Esophagus squamous epithelium (tissue), 4 donors: ENCODE data around the gene TSPAN9.

Experiments
- POLR2A ChIP-seq, 4 donors: fragments of 450-650 bp; IDR thresholded peaks; one replicate each; pipeline ENCODE4 v1.6.1; 2017; ENCODE audit warnings: antibody characterized with exemption in 4 of 4, mild to moderate bottlenecking in 4 of 4, moderate library complexity in 3 of 4
- TF ChIP-seq, protein P1 (sequence below), 6 experiments: fragments of 450-650 bp in 4 of 6; fragments of 200-600 bp in 2 of 6; sonication (generic) in 2 of 6; IDR thresholded peaks; one replicate each; pipeline ENCODE4 v1.5.1; 2016 to 2019; ENCODE audit warnings: antibody characterized with exemption in 6 of 6, mild to moderate bottlenecking in 4 of 6, moderate library complexity in 4 of 6

- TF ChIP-seq POLR2A (IDR thresholded peaks at IDR 0.05) = no peak
- TF ChIP-seq, protein P1, sequence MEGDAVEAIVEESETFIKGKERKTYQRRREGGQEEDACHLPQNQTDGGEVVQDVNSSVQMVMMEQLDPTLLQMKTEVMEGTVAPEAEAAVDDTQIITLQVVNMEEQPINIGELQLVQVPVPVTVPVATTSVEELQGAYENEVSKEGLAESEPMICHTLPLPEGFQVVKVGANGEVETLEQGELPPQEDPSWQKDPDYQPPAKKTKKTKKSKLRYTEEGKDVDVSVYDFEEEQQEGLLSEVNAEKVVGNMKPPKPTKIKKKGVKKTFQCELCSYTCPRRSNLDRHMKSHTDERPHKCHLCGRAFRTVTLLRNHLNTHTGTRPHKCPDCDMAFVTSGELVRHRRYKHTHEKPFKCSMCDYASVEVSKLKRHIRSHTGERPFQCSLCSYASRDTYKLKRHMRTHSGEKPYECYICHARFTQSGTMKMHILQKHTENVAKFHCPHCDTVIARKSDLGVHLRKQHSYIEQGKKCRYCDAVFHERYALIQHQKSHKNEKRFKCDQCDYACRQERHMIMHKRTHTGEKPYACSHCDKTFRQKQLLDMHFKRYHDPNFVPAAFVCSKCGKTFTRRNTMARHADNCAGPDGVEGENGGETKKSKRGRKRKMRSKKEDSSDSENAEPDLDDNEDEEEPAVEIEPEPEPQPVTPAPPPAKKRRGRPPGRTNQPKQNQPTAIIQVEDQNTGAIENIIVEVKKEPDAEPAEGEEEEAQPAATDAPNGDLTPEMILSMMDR (IDR thresholded peaks at IDR 0.05) = no peak
Measured at GRCh38 chr12:3071107-3071506, 6.1 kb upstream of the TSPAN9 start.
